ENCODE results near the gene SPG21. TPM values are rescaled to one million over a fixed set of nuclear protein-coding genes. Genes with fewer than 3 reads are reported as not detected.

SPG21 gene
- total and polyA plus RNA-seq, 10 donors: 48.9 to 101 (median 80.6) TPM

- intact Hi-C loops (cut with DNase I; ENCODE audit: low total_unique reads): no loop called here
- 23 to 62% (median 34%) methylated on average over 1 of the region's 1 CpG for WGBS, 5 donors
- no peaks in the 10 kb centered on the region for H3K36me3 ChIP-seq
- TF ChIP-seq POLR2AphosphoS5 (IDR thresholded peaks at IDR 0.05) (no peak), CTCF (IDR thresholded peaks at IDR 0.05 in 8 of 11, conservative IDR thresholded peaks at IDR 0.05 in 3 of 11) (no peak)
- no peak overlapping the region for H3K4me3 ChIP-seq
- no peak for DNase-seq
- H3K27me3 ChIP-seq (replicated peaks in 1 of 7): no peaks in the 10 kb centered on the region
- peaks cover 1 to 26% (median 17%) of the 10 kb centered on the region in 6 donors for H3K4me1 ChIP-seq
- H3K27ac ChIP-seq: no peak overlapping the region
- no peaks in the 10 kb centered on the region for H3K9me3 ChIP-seq
These were observed 3.6 kb upstream of the SPG21 start for GRCh38 chr15:64993290-64993689.

- no peak for DNase-seq
- TF ChIP-seq POLR2AphosphoS5 (IDR thresholded peaks at IDR 0.05) (no peak), CTCF (IDR thresholded peaks at IDR 0.05 in 8 of 11, conservative IDR thresholded peaks at IDR 0.05 in 3 of 11) (no peak), POLR2A (IDR thresholded peaks at IDR 0.05) (no peak)
- Histone ChIP-seq H3K4me3 (no peak overlapping the region), H3K9me3 (no peaks in the 10 kb centered on the region), H3K36me3 (peaks cover 0 to 11% (median 0%) of the 10 kb centered on the region in 6 donors), H3K27ac (no peak overlapping the region), H3K4me1 (peaks cover 13 to 43% (median 34%) of the 10 kb centered on the region in 6 donors), H3K27me3 (replicated peaks in 1 of 7) (no peaks in the 10 kb centered on the region)
- 76 to 94% (median 88%) methylated on average over 2 of the region's 2 CpGs for WGBS, 5 donors
- intact Hi-C loops (cut with DNase I; ENCODE audit: low total_unique reads): no loop called here
These were observed 1.9 kb upstream of the SPG21 start for GRCh38 chr15:64991536-64992135.

GRCh38 chr15:64990168-64990470 is 405 bp upstream of the SPG21 start:
- no peaks in the 10 kb centered on the region for H3K27me3 ChIP-seq (replicated peaks in 1 of 7)
- no peak for DNase-seq
- no peak for TF ChIP-seq POLR2A (IDR thresholded peaks at IDR 0.05)
- no peak for TF ChIP-seq CTCF (IDR thresholded peaks at IDR 0.05 in 8 of 11, conservative IDR thresholded peaks at IDR 0.05 in 3 of 11)
- TF ChIP-seq POLR2AphosphoS5 (IDR thresholded peaks at IDR 0.05): no peak
- peaks cover 0 to 11% (median 0%) of the 10 kb centered on the region in 6 donors for H3K36me3 ChIP-seq
- peak overlapping the region; percentile 90 to 98 (median 94) for H3K27ac ChIP-seq
- H3K9me3 ChIP-seq: no peaks in the 10 kb centered on the region
- peak overlapping the region; percentile 90 to 97 (median 92) for H3K4me3 ChIP-seq
- peaks cover 23 to 58% (median 49%) of the 10 kb centered on the region in 6 donors for H3K4me1 ChIP-seq
- 5 to 8% (median 7%) methylated on average over 9 of the region's 9 CpGs for WGBS, 5 donors
- intact Hi-C loops (cut with DNase I; ENCODE audit: low total_unique reads): no loop called here

GRCh38 chr15:64987136-64987535 is 2.6 kb downstream of the SPG21 start:
- intact Hi-C loops (cut with DNase I; ENCODE audit: low total_unique reads): no loop called here
- no peak overlapping the region for H3K4me3 ChIP-seq
- no peaks in the 10 kb centered on the region for H3K9me3 ChIP-seq
- H3K4me1 ChIP-seq: peaks cover 28 to 81% (median 66%) of the 10 kb centered on the region in 6 donors
- no peak for DNase-seq
- TF ChIP-seq POLR2A (IDR thresholded peaks at IDR 0.05) (no peak), POLR2AphosphoS5 (IDR thresholded peaks at IDR 0.05) (no peak), CTCF (IDR thresholded peaks at IDR 0.05 in 8 of 11, conservative IDR thresholded peaks at IDR 0.05 in 3 of 11) (no peak)
- H3K36me3 ChIP-seq: peaks cover 0 to 21% (median 0%) of the 10 kb centered on the region in 6 donors
- no peaks in the 10 kb centered on the region for H3K27me3 ChIP-seq (replicated peaks in 1 of 7)
- WGBS, 5 donors: 72 to 80% (median 76%) methylated on average over 3 of the region's 3 CpGs
- no peak overlapping the region for H3K27ac ChIP-seq
